Measurements from ENCODE around the gene IQCC.
A peak's percentile ranks its signal among the peaks of the same experiment; 100 is the strongest.
"Not testable (repeated sequence)": the region's sequence is repeated elsewhere in the genome, so short reads cannot be mapped to it uniquely, and the experiment has no call there.

Gene IQCC

GRCh38 chr1:32205401-32206370 lies at the start of gene IQCC:
IQCC (plus strand) TSS chr1:32205671; CDS start chr1:32205682, 11 bp downstream.
- DNase-seq (ENCODE audit: low spot score) = peak; percentile 95

DNA sequence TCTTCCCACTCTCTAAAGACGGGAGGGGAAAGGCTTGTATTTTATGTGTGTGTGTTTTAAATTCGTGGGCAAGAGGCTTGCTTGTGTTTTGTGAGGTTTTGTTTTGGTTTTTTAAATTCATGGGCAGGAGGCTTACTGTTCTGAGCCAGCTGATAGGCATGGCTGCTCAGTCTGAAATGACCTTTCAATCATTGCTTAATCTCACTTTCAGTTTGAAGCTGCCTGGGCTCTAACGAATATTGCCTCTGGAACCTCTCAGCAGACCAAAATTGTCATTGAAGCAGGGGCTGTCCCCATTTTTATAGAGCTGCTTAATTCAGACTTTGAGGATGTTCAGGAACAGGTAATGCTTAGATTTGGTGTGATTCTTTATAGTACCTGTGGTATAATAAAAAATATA lies 46.3 kb upstream of the IQCC start:
- no peak for DNase-seq (ENCODE audit: low spot score)

GRCh38 chr1:32163405-32163804 lies 42.1 kb upstream of the IQCC start:
- DNase-seq (ENCODE audit: low spot score) = no peak

- not testable (repeated sequence) for DNase-seq (ENCODE audit: low spot score)
Measured at GRCh38 chr1:32165633-32166032, 39.8 kb upstream of the IQCC start.

DNA sequence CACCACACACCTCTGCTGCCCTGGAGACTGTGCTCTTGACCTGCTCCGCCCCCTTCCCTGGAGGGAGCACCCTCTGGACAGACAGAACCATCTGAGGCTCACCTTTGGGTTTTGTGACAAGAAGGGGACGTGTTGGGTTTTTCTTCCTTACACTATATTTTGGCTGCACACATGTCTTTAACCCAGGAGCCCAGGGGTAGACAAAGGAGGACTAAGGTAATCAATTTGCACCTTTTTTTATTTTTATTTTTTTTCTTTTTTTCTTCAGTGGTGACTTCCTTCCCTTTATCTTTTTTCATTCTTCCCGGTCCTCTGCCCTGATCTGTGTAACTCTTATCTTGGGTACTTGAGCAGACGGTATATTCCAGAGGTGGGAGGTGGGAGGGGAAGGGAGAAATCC lies 34.5 kb upstream of the IQCC start:
- no peak for DNase-seq (ENCODE audit: low spot score)

DNA sequence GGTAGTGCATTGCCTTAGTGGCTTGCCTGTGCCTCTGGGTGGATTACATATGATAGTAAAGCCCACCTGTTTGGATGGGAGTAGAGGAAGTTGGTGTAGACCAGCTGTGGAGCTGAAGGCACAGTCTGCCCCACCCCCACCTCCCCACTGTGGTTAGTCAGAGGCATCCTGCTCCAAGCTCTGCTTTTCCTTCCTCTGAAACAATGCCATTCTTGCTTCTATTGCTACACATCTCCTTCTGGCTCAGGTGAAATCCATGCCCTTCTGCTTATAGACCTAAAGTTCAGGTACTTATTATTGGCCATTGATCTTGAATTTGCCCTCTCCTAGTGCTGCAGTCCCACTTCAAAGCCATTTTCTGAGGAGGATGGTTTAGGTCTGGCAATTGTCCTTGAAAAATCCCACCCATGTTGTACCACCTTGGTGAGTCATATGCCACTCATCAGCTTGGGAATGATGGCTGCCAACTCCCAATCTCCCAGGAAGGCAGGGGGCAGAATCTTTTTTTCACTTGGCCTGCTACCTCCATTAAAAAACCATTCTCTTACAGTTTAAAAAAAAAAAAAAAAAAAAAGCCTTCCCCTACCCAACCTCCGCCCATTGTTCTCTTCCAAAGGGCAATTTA lies 32.7 kb upstream of the IQCC start:
- no peak for DNase-seq (ENCODE audit: low spot score)

DNA sequence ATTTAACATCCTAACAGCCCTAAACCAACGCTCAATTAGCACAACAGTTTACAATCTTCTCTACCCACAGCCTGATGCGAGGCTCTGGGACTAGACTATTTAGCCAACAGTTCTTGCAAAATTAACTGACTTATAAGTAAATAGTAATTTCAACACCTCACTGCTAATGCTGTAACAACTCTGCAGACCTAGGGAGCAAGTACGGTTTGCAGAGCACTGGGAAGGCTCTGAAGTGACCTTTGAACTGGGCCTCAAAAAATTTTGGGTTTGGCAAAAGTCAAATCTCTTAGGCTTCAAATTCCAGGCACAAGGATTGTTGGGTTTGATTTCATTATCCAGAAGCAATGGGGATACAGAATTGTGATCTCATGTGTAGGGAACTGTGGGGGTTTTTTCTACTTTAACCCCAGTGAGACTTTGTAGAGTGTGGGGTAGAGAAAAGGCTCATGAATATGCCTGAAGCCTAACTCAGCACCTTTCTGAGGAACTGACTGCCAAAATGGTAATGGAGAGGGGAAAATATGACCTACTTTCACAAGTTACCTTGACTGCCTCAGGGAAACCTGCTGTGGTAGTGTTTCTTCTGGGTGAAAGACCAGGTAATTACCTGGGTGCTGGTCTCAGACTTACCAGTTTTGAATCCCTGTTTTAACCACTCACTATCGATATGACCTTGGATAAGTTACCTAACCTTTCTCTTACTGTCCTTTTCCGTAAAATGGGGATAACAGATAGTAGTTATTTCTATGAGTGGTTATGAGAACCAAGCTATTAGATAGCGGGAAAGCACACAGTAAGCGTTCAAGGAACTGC lies 26.9 kb upstream of the IQCC start:
- no peak for DNase-seq (ENCODE audit: low spot score)

GRCh38 chr1:32179193-32179442 lies 26.4 kb upstream of the IQCC start:
- DNase-seq (ENCODE audit: low spot score) = no peak

DNA sequence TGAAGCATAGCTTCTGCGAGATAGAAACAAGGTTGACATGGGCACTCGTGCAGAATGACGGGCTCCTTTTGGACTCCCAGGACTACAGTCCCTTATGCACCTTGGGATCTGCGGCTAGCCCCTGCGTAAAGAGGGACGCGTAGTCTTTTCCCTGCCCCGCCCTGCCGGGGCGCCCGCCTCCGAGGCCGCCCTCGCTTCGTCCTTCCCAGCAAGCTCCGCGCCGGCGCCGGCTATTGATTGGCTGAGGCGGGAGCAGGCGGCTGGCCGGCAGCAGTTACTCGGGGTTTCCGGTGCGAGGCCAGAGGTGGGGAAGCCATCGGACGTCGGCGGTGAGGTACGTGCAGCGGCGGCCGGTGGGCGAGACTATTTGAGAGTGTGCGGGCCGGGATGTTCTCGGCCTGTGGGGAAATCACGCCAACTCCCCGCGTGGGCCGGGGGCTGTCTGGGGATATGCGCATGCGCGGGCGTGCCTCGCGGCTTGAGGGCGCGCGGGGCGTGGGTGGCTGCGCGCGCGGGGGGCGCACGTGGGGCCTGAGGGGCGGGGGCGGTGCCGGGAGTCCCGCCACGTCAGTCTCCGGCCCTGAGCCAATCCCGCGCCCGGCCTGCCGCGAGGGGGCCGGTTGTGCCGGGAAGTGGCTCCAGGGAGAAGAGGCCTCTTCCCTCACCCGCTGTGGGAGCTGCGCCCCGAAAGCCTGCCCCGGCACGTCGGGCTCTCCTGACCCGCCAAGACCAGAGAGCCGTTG lies 25.9 kb upstream of the IQCC start, which contains the start of gene TXLNA:
TSS of gene TXLNA (plus strand) at position 233 of the 743 bp plus-strand sequence. CDS start 671 bp downstream, outside the sequence.
- DNase-seq (ENCODE audit: low spot score) = peak; percentile 97

GRCh38 chr1:32180186-32181060 lies 25.0 kb upstream of the IQCC start:
- DNase-seq (ENCODE audit: low spot score) = peak; percentile 64

DNA sequence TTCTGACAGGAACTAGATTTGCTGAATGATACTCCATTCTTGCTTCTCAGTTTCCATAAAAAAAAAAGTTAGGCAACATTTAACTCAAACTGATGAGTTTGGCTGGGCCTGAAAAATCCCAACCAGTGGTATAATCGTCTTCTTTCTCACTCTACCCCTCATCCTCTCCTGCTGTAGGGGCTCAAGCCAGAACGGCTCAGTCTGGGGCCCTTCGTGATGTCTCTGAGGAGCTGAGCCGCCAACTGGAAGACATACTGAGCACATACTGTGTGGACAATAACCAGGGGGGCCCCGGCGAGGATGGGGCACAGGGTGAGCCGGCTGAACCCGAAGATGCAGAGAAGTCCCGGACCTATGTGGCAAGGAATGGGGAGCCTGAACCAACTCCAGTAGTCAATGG lies 24.4 kb upstream of the IQCC start:
- DNase-seq (ENCODE audit: low spot score) = no peak

DNA sequence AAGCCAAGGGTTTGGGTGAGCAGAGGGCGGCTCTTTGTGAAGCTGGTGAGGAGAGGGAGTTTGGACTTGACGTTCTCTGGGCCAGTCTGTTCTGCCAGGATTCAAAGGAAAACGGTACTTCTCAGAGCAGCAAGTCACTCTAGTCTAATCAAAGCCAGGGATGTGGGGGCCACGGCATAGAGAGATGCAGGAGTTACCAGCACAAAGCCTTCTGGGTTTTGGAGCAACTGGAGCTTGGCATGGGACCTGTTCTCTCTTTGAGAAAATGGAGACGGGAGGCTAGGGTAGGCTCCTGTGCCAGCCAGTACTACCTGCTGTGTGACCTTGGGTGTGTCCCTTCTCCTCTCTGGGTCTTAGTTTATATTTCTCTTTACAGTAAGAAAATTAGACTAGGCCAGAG lies 23.9 kb upstream of the IQCC start:
- no peak for DNase-seq (ENCODE audit: low spot score)

- DNase-seq (ENCODE audit: low spot score) = no peak
Measured at GRCh38 chr1:32182060-32182459, 23.4 kb upstream of the IQCC start.

GRCh38 chr1:32184650-32185049 lies 20.8 kb upstream of the IQCC start:
- DNase-seq (ENCODE audit: low spot score) = no peak

DNA sequence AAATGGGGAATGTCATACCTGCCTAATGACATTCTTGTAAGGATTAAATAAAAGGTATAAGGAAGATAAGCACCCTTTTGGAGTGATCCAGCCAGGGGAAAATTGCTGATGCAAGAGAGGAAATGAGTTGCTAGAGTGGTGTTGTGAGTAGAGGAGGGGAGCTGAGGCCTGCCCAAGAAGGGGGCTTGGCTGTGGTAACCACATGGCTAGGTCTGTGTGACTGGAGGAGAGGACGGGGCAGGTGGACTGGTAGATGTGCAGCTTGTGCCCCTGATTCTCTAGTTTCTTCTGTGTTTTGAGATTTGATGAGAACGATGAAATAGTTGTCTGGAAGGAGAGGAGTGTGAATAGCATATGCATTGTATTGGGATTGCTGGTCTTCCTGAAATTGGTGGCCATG lies 19.4 kb upstream of the IQCC start:
- DNase-seq (ENCODE audit: low spot score) = no peak

- DNase-seq (ENCODE audit: low spot score) = no peak
Measured at GRCh38 chr1:32186491-32186890, 19.0 kb upstream of the IQCC start.

GRCh38 chr1:32187850-32188249 lies 17.6 kb upstream of the IQCC start:
- DNase-seq (ENCODE audit: low spot score) = no peak

DNA sequence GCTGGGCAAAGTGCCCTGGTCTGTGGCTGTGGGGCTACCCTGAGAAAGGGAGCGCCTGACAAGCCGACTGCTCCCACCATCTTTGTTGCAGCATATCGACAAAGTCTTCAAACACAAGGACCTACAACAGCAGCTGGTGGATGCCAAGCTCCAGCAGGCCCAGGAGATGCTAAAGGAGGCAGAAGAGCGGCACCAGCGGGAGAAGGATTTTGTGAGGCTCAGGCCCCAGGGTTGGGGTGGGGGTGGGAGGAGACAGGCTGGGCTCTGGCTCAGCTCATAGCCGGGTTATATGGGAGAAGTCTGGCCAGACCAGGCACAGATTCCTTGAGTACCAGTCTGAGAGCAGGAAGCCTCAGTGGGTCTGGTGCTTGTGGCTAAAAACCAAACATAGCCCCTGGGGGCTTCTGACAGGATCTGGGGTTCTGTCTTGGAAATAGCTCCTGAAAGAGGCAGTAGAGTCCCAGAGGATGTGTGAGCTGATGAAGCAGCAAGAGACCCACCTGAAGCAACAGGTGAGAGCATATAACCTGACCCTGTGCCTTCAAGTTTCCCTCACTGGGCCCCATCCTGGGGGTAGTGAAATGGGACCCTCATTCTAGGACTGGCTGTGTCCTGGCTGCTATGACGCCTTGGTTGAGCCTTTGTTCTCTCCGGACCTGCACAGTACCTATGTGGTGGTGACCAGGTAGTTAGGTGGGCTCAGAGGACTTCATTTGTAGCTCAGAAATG lies 13.1 kb upstream of the IQCC start:
- no peak for DNase-seq (ENCODE audit: low spot score)

- no peak for DNase-seq (ENCODE audit: low spot score)
Measured at GRCh38 chr1:32194984-32195383, 10.5 kb upstream of the IQCC start.

DNA sequence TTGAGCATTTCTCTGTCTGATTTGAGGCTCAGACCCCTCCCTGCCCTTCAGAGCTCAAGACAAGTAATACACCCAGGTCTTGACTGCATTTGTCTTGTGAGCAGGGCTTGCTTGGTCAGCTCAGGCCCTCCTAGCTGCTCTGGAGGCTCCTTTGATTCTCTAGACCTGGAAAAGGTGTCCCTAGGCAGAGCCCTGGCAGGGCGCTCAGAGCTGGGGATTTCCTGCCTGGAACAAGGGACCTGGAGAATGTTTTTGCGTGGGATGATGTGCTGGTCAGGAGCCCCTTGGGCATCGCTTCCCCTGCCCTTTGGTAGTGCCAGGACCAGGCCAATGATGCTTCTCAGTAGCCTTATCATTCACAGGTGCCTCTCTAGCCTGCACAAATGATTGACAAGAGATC lies 9.9 kb upstream of the IQCC start:
- no peak for DNase-seq (ENCODE audit: low spot score)

Data from hepatic stellate cell (primary cell).